Body of pancreas (tissue), 4 donors: ENCODE data around the gene CEACAM16. TPM values are rescaled to one million over a fixed set of nuclear protein-coding genes. Genes with fewer than 3 reads are reported as not detected.

Source experiments
- ATAC-seq: fragments of 150-250 bp; one replicate; pipeline ENCODE4 v1.9.1; 2016
- DNase-seq, 4 donors: peaks; one replicate each; pipeline ENCODE4 v3.0.0-alpha.2; 2019
- H3K27ac ChIP-seq, 4 donors: fragments of 200-600 bp; sonication (generic); 1 replicate in 3 of 4; 2 replicates in 1 of 4; pipeline versions ENCODE4 v1.5.1 to v1.6.1; 2016 to 2019; ENCODE audit warnings: mild to moderate bottlenecking in 1 of 4, mixed read lengths in 1 of 4, moderate library complexity in 1 of 4
- H3K27me3 ChIP-seq, 2 donors: fragments of 200-600 bp; sonication (generic); one replicate each; pipeline ENCODE4 v1.6.0; 2016; ENCODE audit warnings: mild to moderate bottlenecking in 1 of 2
- H3K36me3 ChIP-seq, 2 donors: fragments of 200-600 bp; sonication (generic); replicated peaks in 1 of 2; 2 replicates each; pipeline ENCODE4 v1.5.1; 2016; ENCODE audit warnings: low read depth in 2 of 2; ENCODE audit not compliant: insufficient read depth in 1 of 2
- H3K4me1 ChIP-seq: fragments of 200-600 bp; sonication (generic); one replicate; pipeline ENCODE4 v1.6.0; 2016
- H3K4me3 ChIP-seq, 2 donors: fragments of 200-600 bp; sonication (generic); 1 replicate in 1 of 2; 2 replicates in 1 of 2; pipeline ENCODE4 v1.5.1; 2016 to 2019
- H3K9me3 ChIP-seq, 3 donors: fragments of 200-600 bp; sonication (generic); 1 replicate in 2 of 3; 2 replicates in 1 of 3; pipeline ENCODE4 v1.5.1; 2016
- CTCF ChIP-seq, 7 experiments: fragments of 450-650 bp in 4 of 7; fragments of 200-600 bp in 3 of 7; sonication (generic) in 3 of 7; IDR thresholded peaks; one replicate each; pipeline ENCODE4 v1.5.1; 2016 to 2019; ENCODE audit warnings: antibody characterized with exemption in 7 of 7
- POLR2A ChIP-seq, 3 donors: fragments of 450-650 bp; IDR thresholded peaks; one replicate each; pipeline ENCODE4 v1.6.1; 2016; ENCODE audit warnings: antibody characterized with exemption in 3 of 3, mild to moderate bottlenecking in 2 of 3
- WGBS, 2 donors: methylation state at CpG; one replicate each; pipeline ENCODE4 v1.1.5; 2017; 5-methylcytosine and 5-hydroxymethylcytosine counted together
- intact Hi-C: fragments of 100-400 bp; cut with DNase I; formaldehyde crosslinking; loops from one replicate; pipeline ENCODE4 v1.15.1; 2023
- total RNA-seq, 2 donors: library from RNA; depleted of rRNA; stranded (reverse); fragments of >200 nt; gene quantifications; one replicate each; pipeline ENCODE4 v1.1.0, GENCODE V29; 2016

The CEACAM16 gene
- total RNA-seq, 2 donors from 2014 or later, result 0.33 to 1.3 TPM

DNA sequence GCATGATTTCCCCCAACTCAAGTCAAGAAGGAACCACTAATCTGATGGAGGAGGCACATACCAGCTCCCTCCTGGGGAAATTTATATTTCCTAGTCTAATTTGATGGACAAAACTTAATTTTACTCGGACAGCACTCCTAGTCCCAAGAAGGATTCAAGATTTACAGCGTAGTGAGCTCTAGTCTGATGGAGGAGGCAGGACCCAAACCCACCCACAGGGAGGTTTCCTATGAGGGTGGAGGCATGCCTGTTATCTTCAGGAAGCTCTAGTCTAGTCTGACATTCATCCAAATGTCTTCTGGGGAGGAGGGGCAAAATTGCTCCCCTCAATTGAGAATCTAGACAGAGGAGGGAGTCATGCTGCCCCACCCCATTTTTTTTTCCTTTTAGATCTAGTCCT lies 39.2 kb downstream of the CEACAM16 start:
- Histone ChIP-seq H3K36me3 (no peaks in the 10 kb centered on the region), H3K27ac (peak overlapping the region; percentile 69 to 98 (median 82)), H3K4me1 (peaks cover 56% of the 10 kb centered on the region), H3K4me3 (no peak overlapping the region), H3K9me3 (no peaks in the 10 kb centered on the region), H3K27me3 (no peaks in the 10 kb centered on the region)
- TF ChIP-seq CTCF (IDR thresholded peaks at IDR 0.05) (no peak), POLR2A (IDR thresholded peaks at IDR 0.05) (no peak)
- intact Hi-C loops, result loop anchor here (5.0 kb wide), 1 partner anchor 236 kb away; the partner anchor contains the start of gene ZNF180
- WGBS, 2 donors, result 75 to 84% methylated on average over 2 of the region's 2 CpGs
- ATAC-seq (no peak), DNase-seq (no peak)

- Histone ChIP-seq H3K27me3 (no peaks in the 10 kb centered on the region), H3K9me3 (no peaks in the 10 kb centered on the region), H3K27ac (peak overlapping the region; percentile 33 to 98 (median 82)), H3K4me3 (no peak overlapping the region), H3K36me3 (no peaks in the 10 kb centered on the region), H3K4me1 (peaks cover 64% of the 10 kb centered on the region)
- peak; percentile 58 to 85 (median 70) for DNase-seq
- no peak for ATAC-seq
- WGBS, 2 donors, result 38 to 49% methylated on average over 8 to 9 of the region's 11 CpGs
- TF ChIP-seq POLR2A (IDR thresholded peaks at IDR 0.05) (peak in 2 of 3 donors; percentile 46 to 47), CTCF (IDR thresholded peaks at IDR 0.05) (no peak)
- intact Hi-C loops, result loop anchor here (5.0 kb wide), 1 partner anchor 237 kb away; the partner anchor contains the start of gene ZNF180
Measured at GRCh38 chr19:44738603-44739558, 39.9 kb downstream of the CEACAM16 start.

- Histone ChIP-seq H3K27me3 (no peaks in the 10 kb centered on the region), H3K4me1 (peaks cover 75% of the 10 kb centered on the region), H3K9me3 (no peaks in the 10 kb centered on the region), H3K36me3 (no peaks in the 10 kb centered on the region), H3K4me3 (no peak overlapping the region), H3K27ac (peak overlapping the region in 3 of 4 donors; percentile 84 to 98 (median 95))
- TF ChIP-seq POLR2A (IDR thresholded peaks at IDR 0.05) (no peak), CTCF (IDR thresholded peaks at IDR 0.05) (no peak)
- ATAC-seq, result no peak
- intact Hi-C loops, result no loop called here
- DNase-seq, result no peak
- 39 to 42% methylated on average over 3 of the region's 3 CpGs for WGBS, 2 donors
Measured at GRCh38 chr19:44740351-44740824, 41.4 kb downstream of the CEACAM16 start.

- intact Hi-C loops, result no loop called here
- TF ChIP-seq CTCF (IDR thresholded peaks at IDR 0.05) (no peak), POLR2A (IDR thresholded peaks at IDR 0.05) (no peak)
- DNase-seq (peak; percentile 42 to 61 (median 47)), ATAC-seq (peak; percentile 7)
- H3K27me3 ChIP-seq, result no peaks in the 10 kb centered on the region
- no peaks in the 10 kb centered on the region for H3K36me3 ChIP-seq
- peak overlapping the region; percentile 84 to 98 (median 94) for H3K27ac ChIP-seq
- H3K4me1 ChIP-seq, result peaks cover 79% of the 10 kb centered on the region
- no peak overlapping the region for H3K4me3 ChIP-seq
- WGBS, 2 donors, result 39 to 41% methylated on average over 6 of the region's 6 CpGs
- H3K9me3 ChIP-seq, result no peaks in the 10 kb centered on the region
Measured at GRCh38 chr19:44741258-44741731, 42.3 kb downstream of the CEACAM16 start.
